Activated T-helper 17 cell treated with anti-CD3 and anti-CD28 coated beads, Interleukin-2, amount 50 U/mL, for 72 hours (primary cell): ENCODE data around the gene ZNF263. TPM values are rescaled to one million over a fixed set of nuclear protein-coding genes. Genes with fewer than 3 reads are reported as not detected.

Experiments
- ATAC-seq: fragments of 150-1000 bp; cut with Tn5 transposase; replicated peaks from 2 replicates; pipeline ENCODE4 v1.10.0; 2021; ENCODE audit warnings: mild to moderate bottlenecking, moderate library complexity
- H3K27ac Mint-ChIP-seq: one replicate; pipeline ENCODE4 v1.8.0; 2022; ENCODE audit warnings: mixed read lengths
- H3K27me3 Mint-ChIP-seq: one replicate; pipeline ENCODE4 v1.8.0; 2022; ENCODE audit warnings: mixed read lengths
- H3K36me3 Mint-ChIP-seq: one replicate; pipeline ENCODE4 v1.8.0; 2022; ENCODE audit warnings: low read depth, mild to moderate bottlenecking, mixed read lengths
- H3K4me1 Mint-ChIP-seq: one replicate; pipeline ENCODE4 v1.8.0; 2022; ENCODE audit warnings: mixed read lengths
- H3K4me3 Mint-ChIP-seq: one replicate; pipeline ENCODE4 v1.8.0; 2022; ENCODE audit warnings: mild to moderate bottlenecking, mixed read lengths
- H3K9me3 Mint-ChIP-seq: one replicate; pipeline ENCODE4 v1.8.0; 2022; ENCODE audit warnings: mixed read lengths
- total RNA-seq, 2 donors: library from RNA; stranded (reverse); gene quantifications; one replicate each; pipeline ENCODE4 v1.2.3, GENCODE V29; 2022

Gene ZNF263
- total RNA-seq, 2 donors from 2014 or later = 19.3 to 21.4 TPM

DNA sequence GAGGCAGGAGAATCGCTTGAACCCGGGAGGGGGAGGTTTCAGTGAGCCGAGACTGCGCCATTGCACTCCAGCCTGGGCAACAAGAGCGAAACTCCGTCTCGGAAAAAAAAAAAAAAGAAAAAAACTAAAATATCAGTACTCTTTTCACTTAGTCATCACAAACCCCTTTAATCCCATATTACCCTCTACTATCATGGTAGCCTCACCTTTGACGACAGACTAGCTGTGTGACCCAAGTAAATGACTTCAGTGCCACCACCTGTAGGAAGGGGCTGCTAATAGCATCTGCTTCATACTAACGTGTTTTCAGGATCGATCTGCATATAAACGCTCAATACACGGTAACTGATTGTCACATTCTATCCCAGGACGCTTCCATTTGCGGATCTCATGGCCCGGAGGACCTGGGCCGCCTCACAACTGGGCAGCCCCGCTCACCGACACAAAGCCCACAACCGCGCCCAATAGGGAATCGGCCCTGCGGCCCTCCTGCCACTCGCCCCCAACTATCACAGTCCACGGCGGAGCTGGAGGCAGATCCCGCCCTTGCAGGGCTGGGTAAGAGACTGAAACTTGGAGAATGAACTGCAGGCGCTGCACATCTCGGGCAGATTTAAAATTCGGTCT lies 1.1 kb upstream of the ZNF263 start:
- Mint-ChIP-seq H3K4me1 (peaks cover 9% of the 10 kb centered on the region), H3K4me3 (peak overlapping the region; percentile 98), H3K36me3 (peaks cover 44% of the 10 kb centered on the region), H3K27ac (peak overlapping the region; percentile 97), H3K27me3 (no peaks in the 10 kb centered on the region), H3K9me3 (no peaks in the 10 kb centered on the region)
- ATAC-seq = peak; percentile 43

DNA sequence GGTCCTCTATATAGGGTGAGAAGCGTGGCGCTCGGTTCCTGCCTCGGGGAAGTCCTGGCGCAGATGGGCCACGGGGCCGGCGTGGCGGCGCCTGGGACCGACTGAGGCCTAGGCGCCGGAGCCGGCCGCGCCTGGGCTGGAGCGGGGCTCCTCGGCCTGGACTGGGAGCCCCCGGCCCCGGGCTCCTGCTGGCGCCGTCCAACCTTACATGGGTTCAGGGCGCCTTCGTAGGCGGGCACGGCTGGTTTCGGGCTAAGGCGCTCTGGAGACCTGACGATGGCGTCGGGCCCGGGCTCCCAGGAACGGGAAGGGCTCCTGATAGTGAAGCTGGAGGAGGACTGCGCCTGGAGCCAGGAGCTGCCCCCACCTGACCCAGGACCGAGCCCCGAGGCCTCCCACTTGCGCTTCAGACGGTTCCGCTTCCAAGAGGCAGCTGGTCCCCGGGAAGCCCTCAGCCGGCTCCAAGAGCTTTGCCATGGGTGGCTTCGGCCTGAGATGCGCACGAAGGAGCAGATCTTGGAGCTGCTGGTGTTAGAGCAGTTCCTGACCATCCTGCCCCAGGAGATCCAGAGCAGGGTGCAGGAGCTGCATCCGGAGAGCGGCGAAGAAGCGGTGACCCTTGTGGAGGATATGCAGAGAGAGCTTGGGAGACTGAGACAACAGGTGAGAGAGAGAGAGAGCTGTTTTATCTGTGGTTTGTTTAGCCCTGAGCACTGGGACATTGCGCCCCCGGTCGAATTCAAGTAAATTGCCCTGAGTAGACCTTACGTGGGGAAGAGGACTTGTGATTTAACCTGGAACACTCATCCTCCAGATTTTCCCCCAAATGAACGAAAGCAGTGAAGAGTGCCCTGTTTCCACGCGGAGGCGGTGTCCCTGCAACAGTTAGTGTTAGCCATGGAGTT lies 504 bp downstream of the ZNF263 start:
- peak overlapping the region; percentile 98 for H3K4me3 Mint-ChIP-seq
- H3K9me3 Mint-ChIP-seq = no peaks in the 10 kb centered on the region
- H3K4me1 Mint-ChIP-seq = peaks cover 9% of the 10 kb centered on the region
- ATAC-seq = no peak
- H3K27ac Mint-ChIP-seq = peak overlapping the region; percentile 97
- peaks cover 60% of the 10 kb centered on the region for H3K36me3 Mint-ChIP-seq
- no peaks in the 10 kb centered on the region for H3K27me3 Mint-ChIP-seq

DNA sequence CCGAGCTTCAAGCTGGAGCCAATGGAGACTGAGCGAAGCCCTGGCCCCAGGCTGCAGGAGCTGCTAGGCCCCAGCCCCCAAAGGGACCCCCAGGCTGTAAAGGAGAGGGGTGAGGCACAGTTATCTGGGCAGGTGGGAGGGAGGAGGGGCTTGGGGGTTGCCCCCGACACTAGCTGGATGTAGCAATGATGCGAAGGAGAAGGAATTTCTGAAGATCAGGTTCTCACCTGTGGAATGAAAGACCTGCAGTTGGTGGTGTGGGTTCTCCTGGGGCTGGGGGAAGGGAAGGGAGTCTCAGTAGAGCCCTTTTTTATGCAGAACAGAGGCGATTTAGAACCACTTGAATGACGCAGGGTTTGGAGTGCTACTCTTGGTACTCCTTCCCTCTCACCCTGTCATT lies 1.8 kb downstream of the ZNF263 start:
- no peaks in the 10 kb centered on the region for H3K27me3 Mint-ChIP-seq
- H3K4me3 Mint-ChIP-seq = peak overlapping the region; percentile 98
- no peaks in the 10 kb centered on the region for H3K9me3 Mint-ChIP-seq
- H3K4me1 Mint-ChIP-seq = peaks cover 9% of the 10 kb centered on the region
- no peak overlapping the region for H3K27ac Mint-ChIP-seq
- H3K36me3 Mint-ChIP-seq = peaks cover 73% of the 10 kb centered on the region
- ATAC-seq = no peak

DNA sequence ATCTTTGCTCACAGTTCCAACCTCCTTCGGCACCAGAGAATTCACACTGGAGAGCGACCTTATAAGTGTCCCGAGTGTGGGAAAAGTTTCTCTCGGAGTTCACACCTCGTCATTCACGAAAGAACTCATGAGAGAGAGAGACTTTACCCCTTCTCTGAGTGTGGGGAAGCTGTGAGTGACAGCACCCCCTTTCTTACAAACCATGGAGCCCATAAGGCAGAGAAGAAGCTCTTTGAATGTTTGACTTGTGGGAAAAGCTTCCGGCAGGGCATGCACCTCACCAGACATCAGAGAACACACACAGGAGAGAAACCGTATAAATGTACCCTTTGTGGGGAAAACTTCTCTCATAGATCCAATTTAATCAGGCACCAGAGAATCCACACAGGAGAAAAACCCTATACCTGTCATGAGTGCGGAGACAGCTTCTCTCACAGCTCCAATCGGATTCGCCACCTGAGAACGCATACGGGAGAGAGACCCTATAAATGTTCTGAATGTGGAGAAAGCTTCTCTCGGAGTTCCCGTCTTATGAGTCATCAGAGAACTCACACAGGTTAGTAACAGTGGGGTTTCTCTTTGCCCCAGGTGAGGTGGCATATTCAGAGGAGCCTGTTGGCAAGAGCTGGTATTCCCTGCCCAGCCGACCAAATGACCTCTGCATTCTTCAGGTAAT lies 6.8 kb downstream of the ZNF263 start:
- Mint-ChIP-seq H3K36me3 (peaks cover 94% of the 10 kb centered on the region), H3K27ac (no peak overlapping the region), H3K4me3 (no peak overlapping the region), H3K9me3 (peaks cover 9% of the 10 kb centered on the region), H3K4me1 (no peaks in the 10 kb centered on the region), H3K27me3 (no peaks in the 10 kb centered on the region)
- ATAC-seq = no peak

DNA sequence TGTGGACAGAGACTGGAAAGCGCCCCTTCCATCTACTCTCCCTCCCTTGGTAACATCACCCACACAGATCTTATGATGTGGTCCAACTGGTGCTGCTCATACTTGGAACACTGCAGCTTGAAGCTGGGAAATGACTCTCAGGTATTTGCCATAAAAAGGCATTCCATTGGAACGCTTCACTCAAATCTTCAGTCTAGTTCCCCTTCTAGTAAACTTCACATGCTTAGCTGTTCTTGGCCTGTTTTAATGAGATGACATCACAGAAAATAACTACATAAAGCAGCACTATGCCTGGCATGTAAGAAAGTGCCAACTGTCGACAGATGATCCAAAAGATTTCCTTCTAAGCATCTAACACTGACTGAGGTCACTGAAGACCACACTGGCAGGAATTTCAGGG lies 9.3 kb downstream of the ZNF263 start:
- H3K27ac Mint-ChIP-seq = no peak overlapping the region
- peaks cover 83% of the 10 kb centered on the region for H3K36me3 Mint-ChIP-seq
- H3K4me3 Mint-ChIP-seq = no peak overlapping the region
- H3K27me3 Mint-ChIP-seq = no peaks in the 10 kb centered on the region
- no peak for ATAC-seq
- peaks cover 13% of the 10 kb centered on the region for H3K9me3 Mint-ChIP-seq
- no peaks in the 10 kb centered on the region for H3K4me1 Mint-ChIP-seq

DNA sequence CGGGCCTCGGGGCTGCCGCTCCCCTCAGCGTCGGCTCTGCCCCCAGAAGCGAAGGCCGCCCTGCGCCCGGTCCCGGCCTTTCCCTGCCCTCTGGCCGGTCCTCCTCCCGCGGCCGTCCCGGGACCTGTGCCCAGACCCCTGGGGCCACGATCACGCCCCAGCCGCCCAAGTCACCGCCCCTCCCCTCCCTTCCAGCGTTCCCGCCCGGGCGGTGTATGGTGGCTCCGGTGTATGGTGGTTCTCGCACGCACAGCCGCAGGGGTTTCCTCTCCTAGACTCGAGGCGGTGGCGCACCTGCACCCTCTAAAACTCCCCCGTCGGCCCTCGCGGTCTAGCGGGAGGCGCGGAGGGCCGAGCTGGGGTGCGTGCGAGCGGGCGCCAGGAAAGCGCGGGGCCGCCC lies 11.9 kb downstream of the ZNF263 start:
- no peak for ATAC-seq
- no peaks in the 10 kb centered on the region for H3K27me3 Mint-ChIP-seq
- H3K36me3 Mint-ChIP-seq = peaks cover 65% of the 10 kb centered on the region
- no peaks in the 10 kb centered on the region for H3K4me1 Mint-ChIP-seq
- H3K4me3 Mint-ChIP-seq = no peak overlapping the region
- peaks cover 18% of the 10 kb centered on the region for H3K9me3 Mint-ChIP-seq
- no peak overlapping the region for H3K27ac Mint-ChIP-seq

DNA sequence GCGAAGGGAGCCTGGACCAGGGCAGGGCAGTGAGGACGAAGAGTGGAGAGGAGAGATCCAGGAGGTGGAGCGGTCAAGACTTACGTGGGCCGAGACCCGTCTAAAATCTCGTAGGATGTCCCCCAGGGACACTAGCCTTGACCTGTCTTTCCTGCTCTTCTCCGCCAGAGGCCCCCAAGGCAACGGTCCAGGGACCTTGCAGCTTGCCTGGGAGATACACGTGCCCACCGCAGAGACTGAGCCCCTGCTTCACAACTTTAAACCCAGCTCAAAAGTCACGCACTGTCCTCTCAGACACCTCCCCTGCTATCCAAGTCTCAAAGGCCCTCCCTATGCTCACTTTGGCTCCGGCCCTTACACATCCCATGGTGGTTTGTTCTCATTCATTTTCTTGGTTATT lies 12.5 kb downstream of the ZNF263 start:
- H3K36me3 Mint-ChIP-seq = peaks cover 65% of the 10 kb centered on the region
- no peak for ATAC-seq
- H3K27me3 Mint-ChIP-seq = no peaks in the 10 kb centered on the region
- H3K4me3 Mint-ChIP-seq = no peak overlapping the region
- H3K9me3 Mint-ChIP-seq = peaks cover 22% of the 10 kb centered on the region
- H3K4me1 Mint-ChIP-seq = no peaks in the 10 kb centered on the region
- H3K27ac Mint-ChIP-seq = no peak overlapping the region

DNA sequence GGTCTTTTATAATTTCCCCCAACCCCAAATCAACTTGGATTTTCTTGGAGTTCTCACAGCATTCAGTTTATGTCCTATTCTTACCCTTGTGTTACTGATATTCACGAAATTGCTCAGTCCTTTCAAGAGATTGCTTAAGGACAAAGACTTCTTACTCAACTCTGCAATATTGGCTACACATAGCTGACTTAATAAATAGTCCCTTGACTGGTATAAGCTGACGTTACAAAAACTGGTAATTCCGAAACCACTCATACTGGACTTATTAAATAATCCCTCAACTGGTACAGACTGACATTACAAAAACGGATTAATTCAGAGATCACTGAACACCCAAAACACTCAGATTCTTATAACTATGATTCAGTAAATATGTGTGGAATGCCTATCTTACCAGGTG lies 21.1 kb downstream of the ZNF263 start:
- Mint-ChIP-seq H3K4me3 (peak overlapping the region; percentile 79), H3K36me3 (peaks cover 63% of the 10 kb centered on the region), H3K9me3 (peaks cover 18% of the 10 kb centered on the region), H3K27ac (peak overlapping the region; percentile 62), H3K27me3 (no peaks in the 10 kb centered on the region), H3K4me1 (peaks cover 6% of the 10 kb centered on the region)
- no peak for ATAC-seq

DNA sequence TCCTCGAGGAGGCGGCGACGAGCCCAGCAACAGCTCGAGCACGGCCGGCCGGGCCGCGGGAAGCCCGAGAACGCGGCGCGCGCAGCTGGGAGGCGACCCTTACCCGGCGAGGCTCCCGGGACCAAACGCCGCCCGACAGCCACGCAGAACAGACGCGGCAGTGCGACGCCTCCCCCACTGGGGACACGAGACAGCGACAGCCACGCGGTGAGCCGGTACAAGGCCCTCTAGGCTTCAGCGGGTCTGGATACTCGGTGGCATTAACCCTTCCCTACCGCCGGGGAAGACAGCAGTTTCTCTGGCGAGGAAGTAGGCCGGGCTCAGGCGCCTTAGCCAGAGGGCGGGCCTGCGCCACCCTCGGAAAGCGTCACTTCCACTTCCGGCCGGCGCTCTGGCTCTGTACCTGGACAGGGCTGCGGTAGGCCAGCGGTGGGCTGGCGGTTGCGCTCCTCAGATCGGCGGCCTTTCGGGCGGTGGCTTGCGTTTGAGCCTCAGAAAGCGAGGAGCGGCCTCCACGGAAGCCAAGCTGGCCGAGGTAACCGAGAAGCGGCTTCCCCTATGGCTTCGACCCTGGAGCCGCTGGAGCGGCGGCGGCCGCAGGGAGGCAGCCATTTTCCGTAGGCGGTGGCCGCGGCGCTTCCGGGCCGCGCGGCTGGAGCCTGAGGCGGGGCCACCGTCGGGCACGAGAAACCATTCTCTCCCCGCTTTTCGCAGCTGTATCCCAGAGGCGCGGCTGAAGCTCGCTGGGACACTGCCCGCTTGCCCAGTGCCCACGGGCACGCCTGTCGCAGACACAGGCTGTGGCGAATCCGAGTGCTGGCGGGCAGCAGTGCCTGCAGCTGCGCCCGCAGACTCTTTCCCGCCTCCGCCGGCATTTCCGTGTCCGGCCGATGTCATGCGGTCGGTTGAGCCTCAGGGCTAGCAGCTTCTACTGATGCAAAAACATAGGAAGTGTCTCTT lies 22.1 kb downstream of the ZNF263 start, which contains the start of the genes TIGD7 and ZNF75A:
Gene TIGD7, minus strand, starts transcription at position 322 of the 960 bp plus-strand sequence. CDS start 4,816 bp downstream, outside the sequence.
Gene ZNF75A, plus strand, starts transcription at position 389 of the 960 bp plus-strand sequence. CDS start 2,932 bp downstream, outside the sequence.
- peaks cover 64% of the 10 kb centered on the region for H3K36me3 Mint-ChIP-seq
- no peaks in the 10 kb centered on the region for H3K27me3 Mint-ChIP-seq
- ATAC-seq = peak; percentile 100
- H3K4me1 Mint-ChIP-seq = peaks cover 6% of the 10 kb centered on the region
- peak within 1 kb of the TSS; percentile 62 for H3K27ac Mint-ChIP-seq
- H3K4me3 Mint-ChIP-seq = peak within 1 kb of the TSS; percentile 79
- peaks cover 13% of the 10 kb centered on the region for H3K9me3 Mint-ChIP-seq

DNA sequence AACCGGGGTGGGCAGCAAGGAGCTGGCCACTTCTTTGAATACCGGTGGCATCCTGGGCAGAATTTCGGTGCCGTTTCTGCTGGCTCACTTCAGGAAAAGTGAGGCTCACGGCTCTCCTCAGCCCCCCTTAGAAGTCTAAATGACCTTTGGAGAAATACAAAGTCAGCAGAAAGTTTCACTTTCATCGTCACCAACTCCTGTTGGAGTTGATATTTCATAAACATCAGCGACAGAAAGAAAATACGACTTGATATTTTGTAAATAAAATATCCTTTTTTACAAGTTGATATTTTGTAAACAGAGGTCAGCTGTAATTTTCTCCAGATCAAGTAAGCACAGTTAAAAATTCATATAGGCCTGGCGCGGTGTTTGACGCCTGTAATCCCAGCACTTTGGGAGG lies 22.8 kb downstream of the ZNF263 start:
- Mint-ChIP-seq H3K27me3 (no peaks in the 10 kb centered on the region), H3K4me1 (peaks cover 6% of the 10 kb centered on the region), H3K27ac (peak overlapping the region; percentile 61), H3K9me3 (peaks cover 10% of the 10 kb centered on the region), H3K4me3 (peak overlapping the region; percentile 79), H3K36me3 (peaks cover 64% of the 10 kb centered on the region)
- ATAC-seq = no peak

DNA sequence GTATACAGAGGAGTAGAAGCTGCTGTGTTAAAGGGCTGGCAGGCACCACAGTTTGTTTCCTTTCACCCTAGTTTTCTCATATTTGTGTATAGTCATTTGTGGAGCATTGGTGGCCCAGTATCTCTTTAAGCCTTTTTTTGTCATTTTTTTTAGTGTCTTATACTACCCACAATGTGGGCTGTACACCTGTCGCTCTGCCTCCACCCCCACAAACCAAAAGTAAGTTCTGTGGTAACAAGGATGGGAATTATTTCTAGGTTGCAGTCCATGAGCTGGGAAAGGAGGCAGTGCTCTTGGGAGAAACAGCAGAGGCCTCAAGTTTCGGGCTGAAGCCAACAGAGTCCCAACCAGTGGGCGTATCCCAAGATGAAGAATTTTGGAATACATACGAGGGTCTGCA lies 28.2 kb downstream of the ZNF263 start:
- no peak overlapping the region for H3K4me3 Mint-ChIP-seq
- ATAC-seq = no peak
- H3K9me3 Mint-ChIP-seq = peaks cover 45% of the 10 kb centered on the region
- H3K27me3 Mint-ChIP-seq = no peaks in the 10 kb centered on the region
- peaks cover 5% of the 10 kb centered on the region for H3K4me1 Mint-ChIP-seq
- H3K27ac Mint-ChIP-seq = no peak overlapping the region
- H3K36me3 Mint-ChIP-seq = peaks cover 97% of the 10 kb centered on the region

DNA sequence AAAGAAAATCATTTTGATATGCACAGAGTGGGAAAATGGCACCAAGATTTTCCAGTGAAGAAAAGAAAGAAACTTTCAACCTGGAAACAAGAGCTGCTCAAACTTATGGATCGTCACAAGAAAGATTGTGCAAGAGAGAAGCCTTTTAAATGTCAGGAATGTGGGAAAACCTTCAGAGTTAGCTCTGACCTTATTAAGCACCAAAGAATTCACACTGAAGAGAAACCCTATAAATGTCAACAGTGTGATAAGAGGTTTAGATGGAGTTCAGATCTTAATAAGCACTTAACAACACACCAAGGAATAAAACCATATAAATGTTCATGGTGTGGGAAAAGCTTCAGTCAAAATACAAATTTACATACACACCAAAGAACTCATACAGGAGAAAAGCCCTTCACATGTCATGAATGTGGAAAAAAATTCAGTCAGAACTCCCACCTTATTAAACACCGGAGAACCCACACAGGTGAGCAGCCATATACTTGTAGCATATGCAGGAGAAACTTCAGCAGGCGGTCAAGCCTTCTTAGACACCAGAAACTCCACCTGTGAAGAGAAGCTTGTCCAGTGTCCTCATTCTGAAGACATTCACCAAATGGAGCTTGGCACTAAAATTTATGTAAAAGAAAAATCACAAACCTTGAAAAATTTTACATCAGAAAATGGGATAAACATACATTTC lies 34.2 kb downstream of the ZNF263 start:
- H3K36me3 Mint-ChIP-seq = peaks cover 68% of the 10 kb centered on the region
- H3K27ac Mint-ChIP-seq = no peak overlapping the region
- no peaks in the 10 kb centered on the region for H3K4me1 Mint-ChIP-seq
- ATAC-seq = no peak
- H3K4me3 Mint-ChIP-seq = no peak overlapping the region
- peaks cover 57% of the 10 kb centered on the region for H3K9me3 Mint-ChIP-seq
- H3K27me3 Mint-ChIP-seq = no peaks in the 10 kb centered on the region

DNA sequence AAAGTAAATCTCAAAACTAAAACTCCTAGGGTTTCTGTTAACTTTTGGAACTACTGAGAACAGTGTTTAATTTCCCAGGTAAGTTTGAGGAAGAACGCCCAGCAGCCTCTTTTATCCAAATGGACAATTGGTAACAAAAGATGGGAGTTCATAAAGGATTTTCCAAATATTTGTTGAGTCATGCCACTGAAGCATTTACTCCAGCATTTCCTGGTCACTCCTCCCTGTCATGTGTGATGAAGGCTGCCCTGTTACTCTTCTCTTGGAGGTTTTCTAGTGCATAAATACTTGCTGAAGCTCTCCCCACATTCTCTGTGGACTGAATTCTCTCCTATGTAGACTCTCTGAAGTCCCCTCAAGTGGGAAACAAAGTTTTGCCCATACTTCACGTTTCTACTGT lies 38.5 kb downstream of the ZNF263 start:
- H3K27ac Mint-ChIP-seq = no peak overlapping the region
- no peak for ATAC-seq
- no peak overlapping the region for H3K4me3 Mint-ChIP-seq
- peaks cover 25% of the 10 kb centered on the region for H3K36me3 Mint-ChIP-seq
- H3K4me1 Mint-ChIP-seq = no peaks in the 10 kb centered on the region
- peaks cover 28% of the 10 kb centered on the region for H3K9me3 Mint-ChIP-seq
- no peaks in the 10 kb centered on the region for H3K27me3 Mint-ChIP-seq
